WERI-Rb-1 (cell line): Measurements from ENCODE around the gene TRIM2.

Experiments
- DNase-seq: peaks from one replicate; pipeline ENCODE4 v3.0.0-alpha.2; 2020
- H3K27ac ChIP-seq: fragments of 250-450 bp; sonication (Bioruptor Pico); 2 replicates; pipeline ENCODE4 v1.5.1; 2020; ENCODE audit warnings: mild to moderate bottlenecking, moderate library complexity
- H3K27me3 ChIP-seq: fragments of 250-450 bp; sonication (Bioruptor Pico); 2 replicates; pipeline ENCODE4 v1.5.1; 2021; ENCODE audit warnings: mild to moderate bottlenecking, low read depth, moderate library complexity; ENCODE audit not compliant: insufficient read depth, severe bottlenecking
- H3K36me3 ChIP-seq: fragments of 250-450 bp; sonication (Bioruptor Pico); 2 replicates; pipeline ENCODE4 v1.5.1; 2020; ENCODE audit warnings: mild to moderate bottlenecking, moderate library complexity
- H3K4me3 ChIP-seq: 2 replicates; pipeline ENCODE4 v1.5.1; 2011; ENCODE audit warnings: low read depth, mild to moderate bottlenecking, control low read depth, low read length
- H3K9me3 ChIP-seq: fragments of 250-450 bp; sonication (Bioruptor Pico); 2 replicates; pipeline ENCODE4 v1.5.1; 2021; ENCODE audit warnings: mild to moderate bottlenecking, moderate library complexity; ENCODE audit not compliant: severe bottlenecking
- CTCF ChIP-seq: IDR thresholded peaks from 2 replicates; pipeline ENCODE4 v1.5.1; 2011; ENCODE audit warnings: low read depth, mild to moderate bottlenecking, control low read depth, inconsistent platforms, low read length

TRIM2 gene

GRCh38 chr4:153227469-153228075, 23.3 kb downstream of the TRIM2 start:
- Histone ChIP-seq H3K27me3 (no peaks in the 10 kb centered on the region), H3K4me3 (no peak overlapping the region), H3K36me3 (peaks cover 16% of the 10 kb centered on the region), H3K27ac (no peak overlapping the region), H3K9me3 (no peaks in the 10 kb centered on the region)
- no peak for TF ChIP-seq CTCF
- DNase-seq = no peak

GRCh38 chr4:153228512-153229140, 24.4 kb downstream of the TRIM2 start:
- DNase-seq = no peak
- Histone ChIP-seq H3K27me3 (no peaks in the 10 kb centered on the region), H3K4me3 (no peak overlapping the region), H3K36me3 (peaks cover 16% of the 10 kb centered on the region), H3K27ac (no peak overlapping the region), H3K9me3 (no peaks in the 10 kb centered on the region)
- TF ChIP-seq CTCF = no peak

- no peaks in the 10 kb centered on the region for H3K27me3 ChIP-seq
- no peak for TF ChIP-seq CTCF
These were observed 25.3 kb downstream of the TRIM2 start for GRCh38 chr4:153229545-153229944.

GRCh38 chr4:153232768-153233167, 28.5 kb downstream of the TRIM2 start:
- DNase-seq = peak; percentile 35
- TF ChIP-seq CTCF = peak; percentile 48
- no peaks in the 10 kb centered on the region for H3K27me3 ChIP-seq
- H3K4me3 ChIP-seq = no peak overlapping the region
- no peak overlapping the region for H3K27ac ChIP-seq
- peaks cover 22% of the 10 kb centered on the region for H3K36me3 ChIP-seq
- H3K9me3 ChIP-seq = no peaks in the 10 kb centered on the region

More at GRCh38 chr4:153229545-153229944, 25.3 kb downstream of the TRIM2 start:
- Histone ChIP-seq H3K27ac (no peak overlapping the region), H3K4me3 (no peak overlapping the region), H3K36me3 (peaks cover 14% of the 10 kb centered on the region), H3K9me3 (no peaks in the 10 kb centered on the region)
- DNase-seq = no peak

GRCh38 chr4:153233761-153234371, 29.6 kb downstream of the TRIM2 start:
- Histone ChIP-seq H3K27ac (no peak overlapping the region), H3K36me3 (peaks cover 31% of the 10 kb centered on the region), H3K9me3 (no peaks in the 10 kb centered on the region), H3K4me3 (no peak overlapping the region), H3K27me3 (no peaks in the 10 kb centered on the region)
- TF ChIP-seq CTCF = no peak
- DNase-seq = no peak
